NOMO-1 (cell line): ENCODE measurements around the gene MMEL1.
A peak's percentile ranks its signal among the peaks of the same experiment; 100 is the strongest.

Experiments used
- DNase-seq, 2 experiments: peaks; one replicate each; lab custom pipeline; 2025; ENCODE audit not compliant: unreplicated experiment in 2 of 2; lab: John Stamatoyannopoulos, UW

MMEL1 gene

DNA sequence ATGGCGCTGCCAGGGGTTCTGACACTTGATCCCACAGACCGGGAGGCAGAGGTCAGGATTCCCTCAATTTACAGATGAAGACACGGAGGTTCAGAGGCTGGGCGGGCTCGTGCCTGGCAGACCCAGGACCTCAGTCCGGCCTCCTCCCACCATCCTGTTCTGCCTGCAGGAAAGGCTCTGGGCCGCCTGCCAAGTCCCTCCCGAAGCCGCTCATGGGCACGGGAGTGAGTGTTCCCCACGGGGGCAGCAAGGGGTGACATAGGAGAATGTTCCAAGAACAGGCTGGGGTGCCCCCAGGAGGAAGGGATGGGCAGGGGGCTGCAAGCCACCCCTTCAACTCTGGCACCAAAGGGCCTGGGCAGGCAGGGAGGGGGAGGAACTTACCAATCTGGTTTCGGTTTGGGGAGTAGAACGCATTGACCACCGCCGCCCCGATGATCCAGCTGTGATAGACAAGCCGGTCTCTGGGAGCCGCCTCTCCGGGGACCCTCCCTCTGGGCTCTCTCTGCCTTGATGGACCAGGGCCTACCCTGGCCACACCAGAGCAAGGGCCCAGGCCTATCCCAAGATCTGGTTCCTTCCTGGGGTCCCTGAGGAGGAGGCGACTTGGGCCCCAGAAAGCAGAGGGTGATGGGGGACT, 38.7 kb downstream of the MMEL1 start:
- no peak for DNase-seq

GRCh38 chr1:2593251-2593878, 39.5 kb downstream of the MMEL1 start:
- DNase-seq, result no peak

GRCh38 chr1:2592672-2593071, 40.1 kb downstream of the MMEL1 start:
- peak in 1 of 2 experiments; percentile 2 for DNase-seq

DNA sequence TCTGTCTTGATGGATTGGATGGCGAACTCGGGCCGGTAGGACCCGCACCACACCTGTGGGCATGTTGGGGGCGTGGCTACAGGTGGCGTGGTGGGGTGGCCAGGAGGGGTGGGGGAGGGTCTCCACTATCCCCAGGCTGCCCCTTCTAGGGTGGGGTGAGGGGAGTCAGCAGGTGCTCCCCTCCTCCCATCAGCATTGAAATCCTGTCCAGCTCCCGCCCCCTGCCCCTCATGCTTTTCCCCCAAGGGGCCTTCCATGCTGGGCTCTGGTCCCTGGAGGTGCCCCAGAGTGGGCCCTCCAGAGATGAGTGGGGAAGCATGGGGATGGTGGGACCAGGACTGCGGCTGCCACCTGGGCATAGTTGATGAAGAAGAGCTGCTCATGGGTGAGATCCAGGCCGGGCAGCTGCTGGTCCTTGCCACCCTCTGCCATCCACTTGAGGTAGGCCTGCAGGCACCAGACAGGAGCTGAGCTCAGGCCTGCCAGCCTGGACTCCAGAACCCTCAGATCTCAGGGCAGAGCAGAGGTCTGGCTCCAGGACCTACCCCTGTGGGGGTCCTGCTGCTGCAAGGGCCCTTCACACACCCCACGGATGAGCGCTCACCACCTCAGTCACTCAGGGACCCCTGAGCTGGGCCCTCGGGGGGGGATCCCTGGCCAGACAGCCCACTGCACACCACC, 41.1 kb downstream of the MMEL1 start:
- no peak for DNase-seq

GRCh38 chr1:2591233-2591580, 41.6 kb downstream of the MMEL1 start:
- no peak for DNase-seq

GRCh38 chr1:2590233-2591141, 42.3 kb downstream of the MMEL1 start:
- no peak for DNase-seq

DNA sequence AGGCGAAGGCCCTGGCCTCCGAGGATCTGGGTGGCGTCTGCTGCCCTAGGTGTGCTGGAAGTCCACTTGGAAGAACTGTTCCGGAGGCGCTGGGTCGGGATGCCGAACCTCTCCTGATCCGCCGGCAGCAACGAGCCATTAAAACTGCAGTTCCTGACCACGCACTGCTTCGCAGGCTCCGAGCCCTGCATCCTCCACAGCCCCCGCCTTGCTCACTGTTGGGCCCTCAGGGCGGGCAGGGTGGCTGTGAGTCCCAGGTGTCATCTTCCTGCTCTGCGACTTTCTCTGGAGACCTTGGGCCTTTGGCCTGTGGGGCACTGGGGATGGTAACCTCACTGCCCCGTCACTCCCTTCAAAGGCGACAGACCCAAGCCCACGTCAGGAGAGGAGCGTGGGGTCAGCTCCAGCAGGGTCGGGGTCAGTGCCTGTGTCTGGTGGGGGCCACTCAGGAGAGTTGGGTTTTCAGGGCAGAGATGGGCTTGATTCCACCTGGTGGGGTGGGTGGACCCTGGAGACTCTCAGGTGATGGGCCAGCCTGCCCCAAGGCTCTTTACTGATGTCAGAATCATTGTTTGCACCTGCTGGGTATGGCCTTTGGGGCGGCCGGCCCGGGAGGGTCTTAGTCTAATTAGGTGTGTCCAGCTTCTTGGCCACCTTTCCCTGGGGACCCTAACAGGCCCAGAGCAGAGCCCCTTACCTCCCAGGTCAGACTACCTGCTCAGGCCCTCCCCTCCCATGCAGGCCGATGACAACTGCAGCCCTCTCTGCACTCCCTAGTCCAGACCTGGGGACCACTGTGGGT, 43.2 kb downstream of the MMEL1 start:
- DNase-seq, result no peak

DNA sequence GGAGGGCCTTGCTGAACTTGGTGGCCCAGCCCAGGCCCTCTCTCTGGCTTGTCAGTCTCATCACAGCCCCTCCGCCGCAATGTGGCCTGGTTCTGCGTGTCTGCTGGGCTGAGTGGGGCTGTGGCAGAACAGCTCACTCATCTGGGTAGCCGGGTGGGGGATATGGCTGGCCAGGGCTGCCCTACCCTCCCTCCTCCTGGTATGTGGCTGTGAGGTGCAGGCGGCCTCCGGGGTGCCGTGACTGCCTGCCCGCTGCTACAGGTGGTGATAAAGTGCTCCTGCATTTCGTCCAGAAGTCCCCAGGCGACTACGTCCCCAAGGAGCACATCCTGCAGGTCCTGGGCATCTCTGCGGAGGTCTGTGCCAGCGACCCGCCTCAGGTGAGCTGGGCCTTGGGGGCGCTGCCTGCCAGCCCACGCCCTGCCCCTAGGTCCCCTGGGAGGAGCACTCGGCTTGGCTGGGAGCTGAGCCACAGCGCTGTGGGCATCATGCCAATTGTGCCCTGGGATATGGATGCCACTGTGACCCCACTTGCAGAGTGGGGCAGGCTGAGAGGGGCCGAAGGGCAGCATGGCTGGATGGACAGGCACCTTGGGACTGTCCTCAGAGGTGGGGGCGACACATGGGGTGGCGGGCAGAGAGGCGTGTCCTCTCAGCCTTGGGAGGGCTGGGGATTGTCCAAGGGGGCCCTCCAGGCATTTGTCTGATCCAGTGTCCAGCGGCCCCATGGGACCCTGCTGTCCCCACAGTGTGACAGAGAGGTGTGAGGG, 44.0 kb downstream of the MMEL1 start:
- DNase-seq, result no peak

- no peak for DNase-seq
These were observed 44.8 kb downstream of the MMEL1 start for GRCh38 chr1:2587860-2588571.

DNA sequence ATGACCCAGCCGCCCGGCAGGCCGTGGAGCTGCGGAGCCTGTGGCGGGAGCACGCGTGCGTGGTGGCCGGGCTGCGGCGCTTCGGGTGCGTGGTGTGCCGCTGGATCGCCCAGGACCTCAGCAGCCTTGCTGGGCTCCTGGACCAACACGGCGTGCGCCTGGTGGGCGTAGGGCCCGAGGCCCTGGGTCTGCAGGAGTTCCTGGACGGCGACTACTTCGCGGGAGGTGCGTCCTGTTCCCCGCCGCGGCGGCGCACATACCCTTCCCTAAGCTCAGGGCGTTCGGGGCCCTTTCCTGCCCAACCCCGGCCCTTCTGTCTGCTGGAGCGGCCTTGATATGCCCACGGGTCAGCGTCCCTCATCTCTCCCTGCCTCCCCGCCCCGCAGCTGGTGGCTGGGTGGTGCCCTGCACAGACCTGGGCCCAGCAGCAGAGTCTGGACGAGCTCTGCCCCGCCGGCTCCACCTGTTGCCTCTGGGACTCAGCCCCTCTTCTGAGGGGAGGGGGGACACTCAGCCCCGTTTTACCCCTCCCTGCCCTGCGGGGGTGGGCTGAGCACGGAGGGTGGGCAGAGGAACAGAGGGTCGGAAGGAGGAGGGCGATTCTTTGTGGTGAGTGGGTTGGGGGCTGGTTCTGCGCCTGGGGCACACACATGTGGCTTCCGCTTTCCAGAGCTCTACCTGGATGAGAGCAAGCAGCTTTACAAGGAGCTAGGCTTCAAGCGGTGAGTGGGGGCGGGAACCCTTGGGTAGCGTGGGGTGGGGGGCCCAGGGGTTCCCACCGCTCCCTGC, 45.6 kb downstream of the MMEL1 start:
- peak in 1 of 2 experiments; percentile 5 for DNase-seq

DNA sequence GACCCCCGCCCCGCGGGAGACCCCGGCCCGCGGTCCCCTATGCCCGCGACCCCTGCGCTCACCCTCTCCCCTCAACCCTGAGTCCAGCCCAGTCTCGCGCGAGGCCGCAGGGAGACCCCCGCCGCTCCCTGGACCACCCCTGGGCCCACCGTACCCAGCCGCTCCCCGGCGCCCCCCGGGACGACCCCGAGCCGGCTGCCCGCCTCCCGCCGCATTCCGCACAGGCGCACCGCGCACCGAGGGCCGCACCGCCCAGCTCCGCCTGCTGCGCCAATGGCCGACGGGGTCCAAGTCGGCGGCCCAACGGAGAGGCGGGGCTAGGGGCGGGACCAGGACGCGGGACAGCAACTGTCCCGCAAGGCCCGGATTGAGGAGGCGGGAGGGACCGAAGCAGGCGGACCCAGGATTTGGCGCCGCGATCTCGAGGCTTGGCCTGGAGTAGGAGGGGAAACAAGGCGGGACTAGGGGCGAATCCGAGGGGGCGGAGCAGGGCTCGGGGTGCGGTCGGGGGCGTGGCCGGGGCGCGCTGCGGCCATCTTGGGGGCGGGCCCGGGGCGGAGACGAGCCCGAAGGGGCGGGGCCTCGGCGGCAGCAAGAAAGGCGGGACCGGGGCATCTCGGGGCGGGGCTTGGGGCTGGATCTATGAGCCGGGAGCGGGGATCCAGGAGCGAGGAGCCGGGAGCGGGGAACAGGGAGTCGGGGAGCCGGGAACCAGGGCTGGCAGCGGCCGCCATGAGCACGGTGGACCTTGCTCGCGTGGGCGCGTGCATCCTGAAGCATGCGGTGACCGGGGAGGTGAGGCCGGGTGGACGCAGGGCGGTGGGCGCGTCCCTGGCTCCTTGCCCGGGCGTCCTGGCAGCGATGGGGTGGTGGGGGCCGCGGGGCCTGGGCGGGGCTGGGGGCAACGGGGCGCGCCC, 46.4 kb downstream of the MMEL1 start, which contains the start of gene PRXL2B:
Gene PRXL2B, plus strand, starts transcription at position 624 of the 917 bp plus-strand sequence. Its CDS starts 109 bp downstream, at position 733.
- DNase-seq, result peak; percentile 97 to 98

- DNase-seq, result peak; percentile 82 to 88
These were observed 47.3 kb downstream of the MMEL1 start for GRCh38 chr1:2585318-2586092.

DNA sequence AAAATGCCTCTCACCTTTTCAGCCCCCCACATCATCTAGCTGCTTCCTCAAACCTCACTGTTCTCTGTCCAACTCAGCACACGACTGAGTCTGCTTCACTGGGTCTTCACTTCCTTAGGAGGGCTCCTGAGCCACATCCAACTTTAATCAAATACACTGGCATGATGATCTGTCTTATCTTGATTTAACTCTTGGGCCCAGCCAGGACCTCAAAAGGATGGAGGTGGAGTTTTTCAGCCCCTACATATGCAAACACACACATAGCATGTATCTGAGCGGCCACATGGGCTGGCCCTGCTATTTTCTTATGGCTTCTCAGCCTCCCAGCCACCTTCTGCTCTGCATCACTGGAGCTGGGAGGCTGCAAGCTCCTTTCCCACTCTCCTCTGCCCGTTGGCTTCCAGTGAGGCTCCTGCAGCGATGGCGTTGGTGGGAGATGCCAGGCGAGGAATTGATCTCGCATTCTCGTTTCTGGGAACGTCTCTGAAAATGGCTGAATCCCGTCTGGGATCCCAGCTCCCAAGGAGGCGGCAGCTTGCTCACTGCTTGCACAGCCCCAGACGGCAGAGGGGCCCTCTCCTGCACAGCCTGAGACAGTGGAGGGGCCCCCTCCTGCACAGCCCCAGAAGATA, 48.0 kb downstream of the MMEL1 start:
- no peak for DNase-seq

- DNase-seq, result no peak
These were observed 48.9 kb downstream of the MMEL1 start for GRCh38 chr1:2583871-2584351.

DNA sequence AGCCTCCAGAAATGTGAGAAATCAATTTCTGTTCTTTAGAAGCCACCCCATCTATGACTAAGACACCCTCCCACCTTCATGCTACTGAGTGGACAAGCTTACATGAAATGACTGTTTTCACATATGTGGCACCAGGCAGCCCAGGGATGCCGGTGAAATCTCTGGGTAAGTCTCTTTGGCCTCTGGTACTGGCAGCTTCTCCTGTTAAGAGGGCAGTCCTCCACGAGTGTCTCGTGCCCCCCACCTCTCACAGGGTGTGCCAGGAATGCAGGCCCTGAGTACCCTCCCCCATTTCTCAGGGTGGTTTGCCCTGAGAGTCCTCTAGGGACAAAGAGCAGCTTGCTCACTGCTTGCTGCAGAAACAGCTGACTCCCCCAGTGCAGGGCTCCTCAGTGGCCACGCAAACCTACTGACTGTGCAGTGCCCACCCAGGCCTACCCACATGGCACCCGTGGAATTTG, 49.5 kb downstream of the MMEL1 start:
- no peak for DNase-seq

DNA sequence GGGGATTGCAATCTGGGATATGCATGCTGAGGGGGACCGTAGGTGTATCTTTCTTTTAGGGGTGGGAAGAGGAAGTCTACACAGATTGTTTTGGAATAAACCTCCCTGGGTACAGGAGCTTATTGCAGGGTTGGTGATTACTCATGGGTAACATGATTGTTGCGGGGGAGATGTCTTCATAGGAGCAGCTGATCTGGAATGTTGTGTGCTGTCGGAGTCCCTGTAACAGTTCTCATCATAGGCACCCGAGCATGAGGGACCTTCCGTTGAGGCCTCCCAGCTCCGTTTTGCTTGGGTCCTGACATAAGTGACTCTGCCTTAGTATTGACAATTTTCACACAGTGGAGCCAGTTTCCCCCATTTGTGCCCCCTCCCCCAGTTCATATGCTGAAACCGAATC, 50.4 kb downstream of the MMEL1 start:
- DNase-seq, result no peak
